SK-N-SH (cell line): ENCODE results near the gene PTPN23.

Experiments used
- CTCF ChIP-seq: fragments of 200-600 bp; sonication (generic); IDR thresholded peaks from 2 replicates; pipeline ENCODE4 v1.6.1; 2017; ENCODE audit warnings: antibody characterized with exemption, mild to moderate bottlenecking, moderate library complexity
- FOXM1 ChIP-seq: IDR thresholded peaks from 2 replicates; pipeline ENCODE4 v1.4.0; 2012; ENCODE audit warnings: low read depth, mild to moderate bottlenecking
- NRF1 ChIP-seq: IDR thresholded peaks from 2 replicates; pipeline ENCODE4 v1.6.1; 2012; ENCODE audit warnings: low read depth, mild to moderate bottlenecking, low read length
- RAD21 ChIP-seq: IDR thresholded peaks from 2 replicates; pipeline ENCODE4 v1.6.1; 2012; ENCODE audit warnings: mild to moderate bottlenecking, low read length
- RCOR1 ChIP-seq: fragments of 150-350 bp; IDR thresholded peaks from 2 replicates; pipeline ENCODE4 v1.6.1; 2017; ENCODE audit warnings: antibody characterized with exemption, low read length
- SMC3 ChIP-seq: IDR thresholded peaks from 2 replicates; pipeline ENCODE4 v1.6.1; 2012; ENCODE audit warnings: low read depth, low read length, improper control_type of control experiment

- TF ChIP-seq CTCF: no peak
- TF ChIP-seq RAD21: no peak
- no peak for TF ChIP-seq NRF1
- no peak for TF ChIP-seq SMC3
- no peak for TF ChIP-seq FOXM1
- no peak for TF ChIP-seq RCOR1
Observed at GRCh38 chr3:47436180-47436579, 55.4 kb downstream of the PTPN23 start.
